ENCODE data around the gene LARP1.

GRCh38 chr5:154754460-154755360, 467 bp upstream of the LARP1 start:
- TF ChIP-seq, protein P1, sequence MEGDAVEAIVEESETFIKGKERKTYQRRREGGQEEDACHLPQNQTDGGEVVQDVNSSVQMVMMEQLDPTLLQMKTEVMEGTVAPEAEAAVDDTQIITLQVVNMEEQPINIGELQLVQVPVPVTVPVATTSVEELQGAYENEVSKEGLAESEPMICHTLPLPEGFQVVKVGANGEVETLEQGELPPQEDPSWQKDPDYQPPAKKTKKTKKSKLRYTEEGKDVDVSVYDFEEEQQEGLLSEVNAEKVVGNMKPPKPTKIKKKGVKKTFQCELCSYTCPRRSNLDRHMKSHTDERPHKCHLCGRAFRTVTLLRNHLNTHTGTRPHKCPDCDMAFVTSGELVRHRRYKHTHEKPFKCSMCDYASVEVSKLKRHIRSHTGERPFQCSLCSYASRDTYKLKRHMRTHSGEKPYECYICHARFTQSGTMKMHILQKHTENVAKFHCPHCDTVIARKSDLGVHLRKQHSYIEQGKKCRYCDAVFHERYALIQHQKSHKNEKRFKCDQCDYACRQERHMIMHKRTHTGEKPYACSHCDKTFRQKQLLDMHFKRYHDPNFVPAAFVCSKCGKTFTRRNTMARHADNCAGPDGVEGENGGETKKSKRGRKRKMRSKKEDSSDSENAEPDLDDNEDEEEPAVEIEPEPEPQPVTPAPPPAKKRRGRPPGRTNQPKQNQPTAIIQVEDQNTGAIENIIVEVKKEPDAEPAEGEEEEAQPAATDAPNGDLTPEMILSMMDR (IDR thresholded peaks at IDR 0.05): peak; percentile 45
- TF ChIP-seq EZH2 (IDR thresholded peaks at IDR 0.05; ENCODE audit: borderline replicate concordance, insufficient read depth, low read depth, low read length, poor library complexity, severe bottlenecking): no peak
